Cardiac muscle cell (in vitro differentiated cells and primary cell): ENCODE results near the gene B3GALT6. TPM values are rescaled to one million over a fixed set of nuclear protein-coding genes. Genes with fewer than 3 reads are reported as not detected.

Source experiments
- DNase-seq, 2 donors: peaks; one replicate each; pipeline versions ENCODE4 v3.0.0 to v3.0.0-alpha.2; 2010 to 2017; ENCODE audit warnings: low read depth in 1 of 2, low spot score in 1 of 2
- H3K27ac ChIP-seq: fragments of 200-600 bp; sonication (generic); 2 replicates; pipeline ENCODE4 v1.5.1; 2016
- H3K27me3 ChIP-seq: fragments of 200-600 bp; sonication (generic); 2 replicates; pipeline ENCODE4 v1.6.0; 2016; ENCODE audit warnings: control low read depth
- H3K36me3 ChIP-seq: fragments of 200-600 bp; sonication (generic); 2 replicates; pipeline ENCODE4 v1.5.1; 2016; ENCODE audit warnings: control low read depth
- H3K4me1 ChIP-seq: fragments of 200-600 bp; sonication (generic); 2 replicates; pipeline ENCODE4 v1.8.1; 2017; ENCODE audit warnings: low read depth, mild to moderate bottlenecking, mixed run types
- H3K4me3 ChIP-seq: fragments of 200-600 bp; sonication (generic); 2 replicates; pipeline ENCODE4 v1.5.1; 2016; ENCODE audit warnings: mild to moderate bottlenecking
- H3K9me3 ChIP-seq: fragments of 200-600 bp; sonication (generic); 2 replicates; pipeline ENCODE4 v1.5.1; 2017; ENCODE audit warnings: low read depth, mild to moderate bottlenecking, control low read depth
- CTCF ChIP-seq: IDR thresholded peaks from 2 replicates; pipeline ENCODE4 v1.5.1; 2012; ENCODE audit warnings: low read depth, mild to moderate bottlenecking, low read length
- polyA plus RNA-seq: library from polyadenylated mRNA; unstranded; fragments of >200 nt; fragmentation: Nextera tagmentation; extraction: Ambion mirVana; gene quantifications from 2 replicates; pipeline ENCODE4 v1.2.1, GENCODE V29; 2016
- total RNA-seq: library from RNA; depleted of rRNA; stranded (reverse); fragments of >200 nt; gene quantifications from 2 replicates; pipeline ENCODE4 v1.2.3, GENCODE V29; 2016

The B3GALT6 gene
- total and polyA plus RNA-seq, 2 experiments from 2014 or later = 56.8 to 58.9 TPM

- H3K27ac ChIP-seq = no peak overlapping the region
- TF ChIP-seq CTCF = no peak
- H3K9me3 ChIP-seq = no peaks in the 10 kb centered on the region
- H3K4me3 ChIP-seq = peak overlapping the region; percentile 44
- DNase-seq = no peak
- H3K4me1 ChIP-seq = no peaks in the 10 kb centered on the region
- H3K27me3 ChIP-seq = peaks cover 52% of the 10 kb centered on the region
- H3K36me3 ChIP-seq = no peaks in the 10 kb centered on the region
Observed at GRCh38 chr1:1199961-1200875, 31.8 kb upstream of the B3GALT6 start.

- peak overlapping the region; percentile 44 for H3K4me3 ChIP-seq
Observed at GRCh38 chr1:1200876-1201810, 30.9 kb upstream of the B3GALT6 start.

GRCh38 chr1:1202831-1203560 lies 29.0 kb upstream of the B3GALT6 start:
- DNase-seq = no peak
- peaks cover 75% of the 10 kb centered on the region for H3K27me3 ChIP-seq

More at GRCh38 chr1:1200876-1201810, 30.9 kb upstream of the B3GALT6 start:
- Histone ChIP-seq H3K36me3 (no peaks in the 10 kb centered on the region), H3K27ac (no peak overlapping the region), H3K27me3 (peaks cover 61% of the 10 kb centered on the region), H3K9me3 (no peaks in the 10 kb centered on the region), H3K4me1 (no peaks in the 10 kb centered on the region)
- peak; percentile 59 to 64 for DNase-seq
- no peak for TF ChIP-seq CTCF

GRCh38 chr1:1203561-1204424 lies 28.2 kb upstream of the B3GALT6 start:
- H3K4me1 ChIP-seq = no peaks in the 10 kb centered on the region
- DNase-seq = no peak
- H3K36me3 ChIP-seq = no peaks in the 10 kb centered on the region
- no peak for TF ChIP-seq CTCF
- no peak overlapping the region for H3K27ac ChIP-seq
- peaks cover 74% of the 10 kb centered on the region for H3K27me3 ChIP-seq
- H3K4me3 ChIP-seq = no peak overlapping the region
- no peaks in the 10 kb centered on the region for H3K9me3 ChIP-seq

More at GRCh38 chr1:1202831-1203560, 29.0 kb upstream of the B3GALT6 start:
- no peaks in the 10 kb centered on the region for H3K9me3 ChIP-seq
- no peaks in the 10 kb centered on the region for H3K36me3 ChIP-seq
- no peaks in the 10 kb centered on the region for H3K4me1 ChIP-seq
- H3K4me3 ChIP-seq = no peak overlapping the region
- no peak for TF ChIP-seq CTCF
- no peak overlapping the region for H3K27ac ChIP-seq
